ENCODE measurements around the gene RUVBL1. TPM values are rescaled to one million over a fixed set of nuclear protein-coding genes. Genes with fewer than 3 reads are reported as not detected.

RUVBL1 gene
- total RNA-seq, 2 donors from 2014 or later: 22.1 to 23.7 TPM

GRCh38 chr3:128094295-128095151 lies 29.1 kb downstream of the RUVBL1 start:
- DNase-seq (no peak), ATAC-seq (peak in 1 of 2 donors; percentile 48)
- intact Hi-C loops (cut with DNase I): loop anchor here in 1 of 2 donors (5.0 to 10.0 kb wide), 3 partner anchors 38 to 510 kb away; no protein-coding TSS in a partner anchor

- intact Hi-C loops (cut with DNase I): loop anchor here in 1 of 2 donors (10.0 kb wide), 1 partner anchor 513 kb away; no protein-coding TSS in a partner anchor
- no peak for DNase-seq
- ATAC-seq: no peak
Observed at GRCh38 chr3:128091586-128091985, 32.0 kb downstream of the RUVBL1 start.

GRCh38 chr3:128089135-128089534 lies 34.5 kb downstream of the RUVBL1 start:
- DNase-seq (no peak), ATAC-seq (no peak)
- intact Hi-C loops (cut with DNase I): no loop called here

- intact Hi-C loops (cut with DNase I): no loop called here
- DNase-seq (no peak), ATAC-seq (peak in 1 of 2 donors; percentile 18)
Observed at GRCh38 chr3:128084675-128085021, 39.0 kb downstream of the RUVBL1 start.

GRCh38 chr3:128083980-128084674 lies 39.5 kb downstream of the RUVBL1 start:
- ATAC-seq: peak; percentile 60 to 67
- intact Hi-C loops (cut with DNase I): no loop called here
- DNase-seq: no peak

- intact Hi-C loops (cut with DNase I): no loop called here
- ATAC-seq: peak; percentile 15 to 67
Observed at GRCh38 chr3:128083396-128083795, 40.2 kb downstream of the RUVBL1 start.

GRCh38 chr3:128082546-128082945 lies 41.1 kb downstream of the RUVBL1 start:
- no peak for ATAC-seq
- intact Hi-C loops (cut with DNase I): no loop called here
- DNase-seq: no peak

More at GRCh38 chr3:128083396-128083795, 40.2 kb downstream of the RUVBL1 start:
- DNase-seq: no peak

GRCh38 chr3:128081846-128082245 lies 41.8 kb downstream of the RUVBL1 start:
- ATAC-seq (no peak), DNase-seq (no peak)
- intact Hi-C loops (cut with DNase I): no loop called here

GRCh38 chr3:128081226-128081625 lies 42.4 kb downstream of the RUVBL1 start:
- intact Hi-C loops (cut with DNase I): no loop called here
- DNase-seq: no peak
- ATAC-seq: no peak

GRCh38 chr3:128080323-128081080 lies 43.1 kb downstream of the RUVBL1 start:
- intact Hi-C loops (cut with DNase I): no loop called here
- DNase-seq (no peak), ATAC-seq (no peak)

GRCh38 chr3:128079823-128080222 lies 43.8 kb downstream of the RUVBL1 start:
- intact Hi-C loops (cut with DNase I): loop anchor here (10.0 kb wide), 2 partner anchors 45 to 55 kb away; partner anchors contain the start of gene RUVBL1 (in 1 of the 2)
- DNase-seq (no peak), ATAC-seq (peak in 1 of 2 donors; percentile 2)

- ATAC-seq (no peak), DNase-seq (no peak)
- intact Hi-C loops (cut with DNase I): loop anchor here (10.0 kb wide), 2 partner anchors 46 to 56 kb away; partner anchors contain the start of gene RUVBL1 (in 1 of the 2)
Observed at GRCh38 chr3:128078875-128079274, 44.7 kb downstream of the RUVBL1 start.

- DNase-seq (no peak), ATAC-seq (no peak)
- intact Hi-C loops (cut with DNase I): loop anchor here (10.0 kb wide), 2 partner anchors 46 to 56 kb away; partner anchors contain the start of gene RUVBL1 (in 1 of the 2)
Observed at GRCh38 chr3:128078322-128078721, 45.3 kb downstream of the RUVBL1 start.

- DNase-seq (no peak), ATAC-seq (no peak)
- intact Hi-C loops (cut with DNase I): loop anchor here (10.0 kb wide), 2 partner anchors 47 to 57 kb away; partner anchors contain the start of gene RUVBL1 (in 1 of the 2)
Observed at GRCh38 chr3:128077665-128078064, 45.9 kb downstream of the RUVBL1 start.

- ATAC-seq (no peak), DNase-seq (no peak)
- intact Hi-C loops (cut with DNase I): loop anchor here (10.0 kb wide), 2 partner anchors 48 to 58 kb away; partner anchors contain the start of gene RUVBL1 (in 1 of the 2)
Observed at GRCh38 chr3:128077202-128077624, 46.4 kb downstream of the RUVBL1 start.

- intact Hi-C loops (cut with DNase I): loop anchor here (10.0 kb wide), 2 partner anchors 48 to 58 kb away; partner anchors contain the start of gene RUVBL1 (in 1 of the 2)
- ATAC-seq (peak; percentile 9 to 17), DNase-seq (peak; percentile 62)
Observed at GRCh38 chr3:128076483-128077201, 47.0 kb downstream of the RUVBL1 start.

GRCh38 chr3:128075522-128076482 lies 47.8 kb downstream of the RUVBL1 start:
- peak; percentile 85 to 92 for ATAC-seq
- DNase-seq: peak; percentile 90
- intact Hi-C loops (cut with DNase I): loop anchor here (10.0 kb wide), 2 partner anchors 49 to 59 kb away; partner anchors contain the start of gene RUVBL1 (in 1 of the 2)

Data from left cardiac atrium (tissue), 4 donors.